ENCODE measurements around the gene ENTREP3. TPM values are rescaled to one million over a fixed set of nuclear protein-coding genes. Genes with fewer than 3 reads are reported as not detected.

The ENTREP3 gene
- total RNA-seq, 1 experiment from 2014 or later = 32.3 TPM

DNA sequence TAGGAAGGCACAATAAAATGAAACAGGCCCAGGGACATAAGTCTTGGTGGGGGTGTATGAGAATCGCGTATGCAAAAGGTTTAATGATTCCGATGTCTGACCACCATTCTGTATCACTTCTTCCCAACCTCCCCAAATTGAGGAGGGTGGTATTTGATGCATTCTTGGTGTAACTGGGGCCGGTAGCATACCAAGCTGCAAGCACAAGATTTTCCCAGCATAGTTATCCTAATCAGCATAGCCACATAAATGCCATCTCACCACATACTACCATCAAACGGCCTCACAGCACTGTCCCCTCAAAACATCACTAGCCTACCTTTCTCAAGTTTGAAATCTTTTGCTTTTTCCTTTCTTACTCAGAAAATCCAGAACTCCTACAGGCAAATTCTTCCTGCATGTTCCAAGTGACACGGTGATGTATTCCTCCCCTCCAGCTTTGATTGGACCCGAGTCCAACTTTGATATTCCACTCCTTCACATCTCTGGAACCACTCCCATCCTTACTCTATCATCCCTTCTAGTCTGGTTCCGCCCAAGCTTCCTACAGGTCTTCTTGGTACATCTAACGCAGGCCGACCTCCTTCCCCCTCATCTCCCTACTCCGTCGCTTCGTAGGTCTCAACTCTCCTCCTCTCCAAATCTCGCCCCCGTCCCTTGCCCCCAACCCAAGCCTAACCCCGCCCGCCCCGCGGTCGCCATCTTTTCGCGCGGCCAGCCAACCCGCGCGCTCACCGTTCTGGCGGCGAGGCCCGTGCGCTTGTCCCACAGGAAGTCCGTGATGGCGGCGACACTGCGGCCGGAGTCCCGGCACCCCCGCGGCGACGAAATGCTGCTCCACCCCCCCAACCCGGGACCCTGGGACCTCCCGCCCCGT, 17.4 kb upstream of the ENTREP3 start:
- TF ChIP-seq, protein P1, sequence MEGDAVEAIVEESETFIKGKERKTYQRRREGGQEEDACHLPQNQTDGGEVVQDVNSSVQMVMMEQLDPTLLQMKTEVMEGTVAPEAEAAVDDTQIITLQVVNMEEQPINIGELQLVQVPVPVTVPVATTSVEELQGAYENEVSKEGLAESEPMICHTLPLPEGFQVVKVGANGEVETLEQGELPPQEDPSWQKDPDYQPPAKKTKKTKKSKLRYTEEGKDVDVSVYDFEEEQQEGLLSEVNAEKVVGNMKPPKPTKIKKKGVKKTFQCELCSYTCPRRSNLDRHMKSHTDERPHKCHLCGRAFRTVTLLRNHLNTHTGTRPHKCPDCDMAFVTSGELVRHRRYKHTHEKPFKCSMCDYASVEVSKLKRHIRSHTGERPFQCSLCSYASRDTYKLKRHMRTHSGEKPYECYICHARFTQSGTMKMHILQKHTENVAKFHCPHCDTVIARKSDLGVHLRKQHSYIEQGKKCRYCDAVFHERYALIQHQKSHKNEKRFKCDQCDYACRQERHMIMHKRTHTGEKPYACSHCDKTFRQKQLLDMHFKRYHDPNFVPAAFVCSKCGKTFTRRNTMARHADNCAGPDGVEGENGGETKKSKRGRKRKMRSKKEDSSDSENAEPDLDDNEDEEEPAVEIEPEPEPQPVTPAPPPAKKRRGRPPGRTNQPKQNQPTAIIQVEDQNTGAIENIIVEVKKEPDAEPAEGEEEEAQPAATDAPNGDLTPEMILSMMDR (IDR thresholded peaks at IDR 0.05; ENCODE audit: unreplicated experiment) = no peak
- peak overlapping the region; percentile 29 for H3K27ac Mint-ChIP-seq (ENCODE audit: low read depth, unreplicated experiment)
- DNase-seq (ENCODE audit: unreplicated experiment) = peak; percentile 56
- H3K4me3 Mint-ChIP-seq (ENCODE audit: unreplicated experiment) = peak overlapping the region; percentile 85
- ChIA-PET CTCF (interaction anchor here (0.6 to 14.5 kb wide), 8 partner anchors 11 to 841 kb away, joined by 3 to 238 read pairs (median 4); partner anchors contain the start of genes ENTREP3 and SCAMP3), POLR2A (interaction anchor here (0.6 to 5.6 kb wide), 26 partner anchors 10 to 1010 kb away, joined by 3 to 98 read pairs (median 4); partner anchors contain the start of genes ENTREP3, FDPS, RUSC1 and SCAMP3)
- H3K27me3 Mint-ChIP-seq (ENCODE audit: insufficient read depth, unreplicated experiment) = no peaks in the 10 kb centered on the region
- peaks cover 14% of the 10 kb centered on the region for H3K4me1 Mint-ChIP-seq (ENCODE audit: insufficient read depth, unreplicated experiment)
- BruUV-seq (replicated peaks) = TSS peak; percentile 54
- peaks cover 55% of the 10 kb centered on the region for H3K36me3 Mint-ChIP-seq (ENCODE audit: insufficient read depth, unreplicated experiment)
- intact Hi-C loops (cut with micrococcal nuclease) = no loop called here
- H3K9me3 Mint-ChIP-seq (ENCODE audit: unreplicated experiment) = no peaks in the 10 kb centered on the region

DNA sequence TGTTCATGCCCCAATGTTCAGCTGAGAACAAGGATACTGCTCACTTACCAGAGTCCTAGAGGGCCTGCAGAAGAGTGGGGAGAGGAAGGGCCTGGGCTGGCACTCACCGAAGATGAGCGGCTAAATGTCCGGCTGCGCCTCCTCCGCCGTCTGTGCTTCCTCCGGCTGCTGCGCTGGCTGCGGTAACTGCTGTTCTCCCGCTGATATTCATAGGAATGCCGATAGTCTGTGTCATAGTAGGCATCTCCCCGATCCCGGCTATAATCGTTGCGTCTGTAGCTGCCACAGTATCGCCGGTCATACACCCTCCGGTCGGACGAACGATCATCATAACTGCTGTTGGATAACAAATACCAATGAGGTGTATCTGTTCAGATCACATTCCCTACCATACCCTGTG, 14.1 kb upstream of the ENTREP3 start:
- Mint-ChIP-seq H3K27ac (ENCODE audit: low read depth, unreplicated experiment) (no peak overlapping the region), H3K36me3 (ENCODE audit: insufficient read depth, unreplicated experiment) (peaks cover 81% of the 10 kb centered on the region), H3K4me1 (ENCODE audit: insufficient read depth, unreplicated experiment) (peaks cover 14% of the 10 kb centered on the region), H3K4me3 (ENCODE audit: unreplicated experiment) (no peak overlapping the region), H3K27me3 (ENCODE audit: insufficient read depth, unreplicated experiment) (no peaks in the 10 kb centered on the region), H3K9me3 (ENCODE audit: unreplicated experiment) (no peaks in the 10 kb centered on the region)
- intact Hi-C loops (cut with micrococcal nuclease) = no loop called here
- TF ChIP-seq, protein P1 (IDR thresholded peaks at IDR 0.05; ENCODE audit: unreplicated experiment) = no peak
- CTCF ChIA-PET = interaction anchor here (0.5 to 14.5 kb wide), 3 partner anchors 9 to 94 kb away, joined by 3 to 238 read pairs (median 4); partner anchors contain the start of gene ENTREP3
- POLR2A ChIA-PET = interaction anchor here (0.6 to 0.9 kb wide), 3 partner anchors 9 to 712 kb away, joined by 3 to 4 read pairs (median 3); no protein-coding TSS in a partner anchor
- no peak for DNase-seq (ENCODE audit: unreplicated experiment)
- no TSS peak for BruUV-seq (replicated peaks)

DNA sequence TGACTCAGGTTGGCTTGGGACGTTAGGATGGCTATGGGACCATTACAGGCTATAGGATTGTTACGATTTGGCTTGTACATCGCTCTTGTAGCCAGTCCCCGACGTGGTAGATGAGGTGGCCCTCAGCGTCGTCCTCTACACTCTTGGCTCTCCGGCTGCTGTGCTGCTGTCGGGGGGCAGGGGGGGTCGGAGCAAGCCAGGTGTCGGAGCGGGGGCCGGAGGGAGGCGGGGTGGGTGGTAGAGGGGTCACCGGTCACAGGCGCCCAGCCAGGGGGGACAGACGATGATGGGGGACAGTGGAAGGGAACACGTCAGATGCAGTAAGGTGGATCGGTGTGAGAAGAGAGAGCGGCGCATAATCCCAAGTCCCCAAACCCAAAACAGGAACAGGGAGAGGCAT, 13.3 kb upstream of the ENTREP3 start:
- TF ChIP-seq, protein P1 (IDR thresholded peaks at IDR 0.05; ENCODE audit: unreplicated experiment) = no peak
- intact Hi-C loops (cut with micrococcal nuclease) = no loop called here
- no peak for DNase-seq (ENCODE audit: unreplicated experiment)
- POLR2A ChIA-PET = interaction anchor here (0.6 to 0.7 kb wide), 2 partner anchors 134 to 674 kb away, joined by 3 read pairs; no protein-coding TSS in a partner anchor
- Mint-ChIP-seq H3K4me3 (ENCODE audit: unreplicated experiment) (no peak overlapping the region), H3K4me1 (ENCODE audit: insufficient read depth, unreplicated experiment) (peaks cover 14% of the 10 kb centered on the region), H3K9me3 (ENCODE audit: unreplicated experiment) (no peaks in the 10 kb centered on the region), H3K27me3 (ENCODE audit: insufficient read depth, unreplicated experiment) (no peaks in the 10 kb centered on the region), H3K36me3 (ENCODE audit: insufficient read depth, unreplicated experiment) (peaks cover 89% of the 10 kb centered on the region), H3K27ac (ENCODE audit: low read depth, unreplicated experiment) (no peak overlapping the region)
- CTCF ChIA-PET = interaction anchor here (0.6 to 14.5 kb wide), 2 partner anchors 17 to 93 kb away, joined by 3 to 238 read pairs; partner anchors contain the start of gene ENTREP3
- no TSS peak for BruUV-seq (replicated peaks)

DNA sequence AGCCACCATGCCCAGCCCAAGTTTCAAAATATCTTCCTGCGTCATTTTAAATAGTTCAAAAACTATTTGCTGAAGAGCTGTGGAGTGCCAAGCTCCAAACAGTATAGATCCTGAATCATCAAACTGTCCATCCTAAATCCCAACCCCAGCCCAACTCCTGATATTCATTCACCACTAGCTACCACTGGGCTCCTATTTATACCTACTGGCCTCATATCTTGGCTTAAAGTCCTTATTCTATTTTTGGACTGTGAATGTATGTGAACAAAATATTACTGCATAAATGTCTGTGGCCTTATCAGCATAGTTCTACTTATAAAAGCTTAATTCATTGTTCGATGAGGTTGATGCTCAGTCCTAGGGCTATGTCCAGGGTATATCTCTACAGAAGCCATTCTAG, 12.1 kb upstream of the ENTREP3 start:
- Mint-ChIP-seq H3K27ac (ENCODE audit: low read depth, unreplicated experiment) (no peak overlapping the region), H3K27me3 (ENCODE audit: insufficient read depth, unreplicated experiment) (no peaks in the 10 kb centered on the region), H3K4me3 (ENCODE audit: unreplicated experiment) (no peak overlapping the region), H3K4me1 (ENCODE audit: insufficient read depth, unreplicated experiment) (peaks cover 8% of the 10 kb centered on the region), H3K9me3 (ENCODE audit: unreplicated experiment) (no peaks in the 10 kb centered on the region), H3K36me3 (ENCODE audit: insufficient read depth, unreplicated experiment) (peaks cover 93% of the 10 kb centered on the region)
- no peak for DNase-seq (ENCODE audit: unreplicated experiment)
- BruUV-seq (replicated peaks) = no TSS peak
- TF ChIP-seq, protein P1 (IDR thresholded peaks at IDR 0.05; ENCODE audit: unreplicated experiment) = no peak
- ChIA-PET POLR2A (interaction anchor here (1.1 to 3.0 kb wide), 5 partner anchors 11 to 57 kb away, joined by 3 to 10 read pairs (median 4); partner anchors contain the start of genes ENTREP3 and FDPS), CTCF (interaction anchor here (0.7 to 14.5 kb wide), 6 partner anchors 9 to 325 kb away, joined by 3 to 238 read pairs (median 8); partner anchors contain the start of gene ENTREP3)
- intact Hi-C loops (cut with micrococcal nuclease) = no loop called here
